Activated CD8-positive, alpha-beta memory T cell treated with anti-CD3 and anti-CD28 coated beads, Interleukin-2, amount 10 ng/mL, durations not matched to agents 7 days and 5 days (primary cell): Measurements from ENCODE around the gene RBM47. TPM values are rescaled to one million over a fixed set of nuclear protein-coding genes. Genes with fewer than 3 reads are reported as not detected.

ENCODE experiments used
- ATAC-seq: fragments of 150-1000 bp; cut with Tn5 transposase; one replicate; pipeline ENCODE4 v1.10.0; 2021; ENCODE audit warnings: moderate library complexity
- CTCF ChIA-PET: fragments of 350-600 bp; sonication (Branson Sonifier 250); formaldehyde crosslinking; loops from one replicate; lab custom pipeline; 2021; ENCODE audit warnings: antibody characterized with exemption; lab: Charles Lee
- DNase-seq: peaks from one replicate; pipeline ENCODE4 v3.0.0-alpha.2; 2020
- H3K27ac Mint-ChIP-seq: one replicate; pipeline ENCODE4 v1.8.0; 2021; ENCODE audit warnings: mild to moderate bottlenecking, mixed read lengths
- H3K27me3 Mint-ChIP-seq: one replicate; pipeline ENCODE4 v1.8.0; 2021; ENCODE audit warnings: mixed read lengths
- H3K36me3 Mint-ChIP-seq: one replicate; pipeline ENCODE4 v1.8.0; 2021; ENCODE audit warnings: mild to moderate bottlenecking, mixed read lengths
- H3K4me1 Mint-ChIP-seq: one replicate; pipeline ENCODE4 v1.8.0; 2021; ENCODE audit warnings: mixed read lengths
- H3K4me3 Mint-ChIP-seq: one replicate; pipeline ENCODE4 v1.8.0; 2021; ENCODE audit warnings: mild to moderate bottlenecking, moderate library complexity, mixed read lengths
- H3K9me3 Mint-ChIP-seq: one replicate; pipeline ENCODE4 v1.8.0; 2022; ENCODE audit warnings: low read depth, mixed read lengths
- total RNA-seq, 2 experiments: library from RNA; stranded (reverse); gene quantifications; one replicate each; pipeline ENCODE4 v1.2.3, GENCODE V29; 2021

RBM47 gene
- total RNA-seq, 2 experiments from 2014 or later, result 2.2 to 2.3 TPM

DNA sequence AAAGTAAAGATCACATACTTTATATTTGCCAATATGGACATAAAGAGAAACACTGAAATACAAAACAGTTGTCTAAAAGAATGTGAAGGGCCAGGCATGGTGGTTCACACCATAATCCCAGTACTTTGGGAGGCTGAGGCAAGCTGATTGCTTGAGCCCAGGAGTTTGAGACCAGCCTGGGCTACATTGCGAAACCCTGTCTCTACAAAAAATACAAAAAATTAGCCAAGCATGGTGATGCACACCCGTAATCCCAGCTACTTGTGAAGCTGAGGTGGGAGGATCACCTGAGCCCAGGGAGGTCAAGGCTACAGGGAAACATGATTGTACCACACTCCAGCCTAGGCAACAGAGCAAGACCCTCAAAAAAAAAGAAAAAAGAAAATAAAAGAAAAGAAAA is 11.8 kb downstream of the RBM47 start:
- CTCF ChIA-PET, result no interaction called here
- no peak overlapping the region for H3K4me3 Mint-ChIP-seq
- no peak overlapping the region for H3K27ac Mint-ChIP-seq
- DNase-seq (no peak), ATAC-seq (no peak)
- peaks cover 29% of the 10 kb centered on the region for H3K4me1 Mint-ChIP-seq
- no peaks in the 10 kb centered on the region for H3K9me3 Mint-ChIP-seq
- peaks cover 8% of the 10 kb centered on the region for H3K36me3 Mint-ChIP-seq
- peaks cover 8% of the 10 kb centered on the region for H3K27me3 Mint-ChIP-seq

DNA sequence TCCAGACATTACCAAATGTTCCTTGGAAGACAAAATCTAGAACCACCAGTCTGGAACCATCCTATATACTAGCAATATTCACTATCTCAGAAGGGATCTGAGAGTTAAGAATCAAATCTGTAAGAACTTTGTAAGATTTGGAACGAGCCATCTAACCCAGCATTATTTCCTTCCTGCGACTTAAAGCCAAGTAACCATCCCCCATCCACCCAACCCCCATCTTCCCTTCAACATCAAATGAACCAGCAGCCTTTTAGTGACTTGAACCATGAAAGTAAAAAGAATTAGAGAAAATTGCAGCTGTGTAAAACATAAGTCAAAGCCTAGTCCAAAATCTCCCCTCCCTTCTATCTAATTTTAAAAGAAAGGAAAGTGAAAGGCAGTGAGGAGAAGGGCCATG is 15.6 kb downstream of the RBM47 start:
- no peak overlapping the region for H3K4me3 Mint-ChIP-seq
- ATAC-seq (no peak), DNase-seq (no peak)
- peaks cover 10% of the 10 kb centered on the region for H3K27me3 Mint-ChIP-seq
- H3K27ac Mint-ChIP-seq, result no peak overlapping the region
- H3K9me3 Mint-ChIP-seq, result no peaks in the 10 kb centered on the region
- H3K36me3 Mint-ChIP-seq, result peaks cover 3% of the 10 kb centered on the region
- H3K4me1 Mint-ChIP-seq, result peaks cover 11% of the 10 kb centered on the region
- CTCF ChIA-PET, result no interaction called here

DNA sequence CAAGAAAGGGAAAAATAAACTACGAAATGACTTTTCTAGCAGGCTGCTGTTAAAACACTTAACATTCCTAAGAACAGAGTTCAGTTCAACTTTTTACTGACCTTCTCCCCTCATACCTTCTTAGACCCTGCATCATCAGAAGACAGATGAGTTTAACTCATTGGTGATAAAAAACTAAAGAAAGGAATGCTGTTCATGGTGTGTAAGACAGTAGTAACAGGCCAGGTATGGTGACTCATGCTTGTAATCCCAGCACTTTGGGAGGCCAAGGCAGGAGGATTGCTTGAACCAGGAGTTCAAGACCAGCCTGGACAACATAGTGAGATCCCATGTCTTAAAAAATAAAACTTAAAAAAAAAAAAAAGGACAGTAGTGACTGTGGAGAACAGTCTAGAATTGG is 16.2 kb downstream of the RBM47 start:
- Mint-ChIP-seq H3K9me3 (no peaks in the 10 kb centered on the region), H3K27ac (no peak overlapping the region), H3K4me3 (no peak overlapping the region), H3K36me3 (peaks cover 3% of the 10 kb centered on the region), H3K27me3 (peaks cover 10% of the 10 kb centered on the region), H3K4me1 (peaks cover 11% of the 10 kb centered on the region)
- DNase-seq, result no peak
- no peak for ATAC-seq
- CTCF ChIA-PET, result interaction anchor here (0.6 kb wide), 1 partner anchor 295 kb away, joined by 3 read pairs; no protein-coding TSS in a partner anchor

DNA sequence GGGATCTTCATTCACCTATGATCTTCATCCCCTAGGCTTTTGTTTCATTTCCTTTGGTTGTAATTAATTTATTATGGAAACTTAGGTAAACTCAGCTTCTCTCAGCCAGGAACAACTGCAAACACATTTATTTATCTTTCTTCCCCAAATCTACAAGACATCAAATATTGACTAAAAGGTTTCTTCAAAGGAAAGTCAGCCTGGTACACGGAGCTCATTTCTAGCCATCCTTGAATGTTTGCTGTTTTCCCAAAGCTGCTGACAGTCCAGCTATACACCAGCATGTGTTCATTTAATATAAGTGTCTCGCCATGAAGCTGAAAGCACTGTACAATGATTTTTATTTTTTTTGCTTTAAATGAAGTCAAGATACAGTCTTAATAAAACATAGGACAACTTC is 16.8 kb downstream of the RBM47 start:
- CTCF ChIA-PET, result interaction anchor here (0.6 to 1.6 kb wide), 3 partner anchors 17 to 295 kb away, joined by 3 read pairs; partner anchors contain the start of gene RBM47
- no peak for DNase-seq
- no peak for ATAC-seq
- H3K9me3 Mint-ChIP-seq, result no peaks in the 10 kb centered on the region
- peaks cover 10% of the 10 kb centered on the region for H3K27me3 Mint-ChIP-seq
- H3K36me3 Mint-ChIP-seq, result peaks cover 3% of the 10 kb centered on the region
- H3K4me3 Mint-ChIP-seq, result no peak overlapping the region
- peaks cover 11% of the 10 kb centered on the region for H3K4me1 Mint-ChIP-seq
- no peak overlapping the region for H3K27ac Mint-ChIP-seq

DNA sequence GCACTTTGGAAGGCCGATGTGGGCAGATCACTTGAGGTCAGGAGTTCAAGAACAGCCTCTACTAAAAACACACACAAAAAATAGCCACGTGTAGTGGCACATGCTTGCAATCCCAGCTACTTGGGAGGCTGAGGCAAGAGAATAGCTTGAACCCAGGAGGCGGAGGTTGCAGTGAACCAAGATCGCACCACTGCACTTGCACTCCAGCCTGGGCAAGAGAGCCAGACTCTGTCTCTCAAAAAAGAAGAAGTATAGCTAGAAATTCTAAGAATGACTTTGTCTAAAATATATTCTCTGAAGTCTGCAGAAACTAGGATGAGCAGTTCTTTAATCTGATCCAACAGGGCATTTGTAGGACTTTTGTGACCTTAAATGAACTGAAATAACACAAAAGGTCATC is 17.4 kb downstream of the RBM47 start:
- no peak overlapping the region for H3K27ac Mint-ChIP-seq
- CTCF ChIA-PET, result interaction anchor here (0.8 to 1.6 kb wide), 2 partner anchors 17 to 20 kb away, joined by 3 read pairs; partner anchors contain the start of gene RBM47
- H3K27me3 Mint-ChIP-seq, result peaks cover 10% of the 10 kb centered on the region
- H3K9me3 Mint-ChIP-seq, result no peaks in the 10 kb centered on the region
- ATAC-seq, result no peak
- no peak overlapping the region for H3K4me3 Mint-ChIP-seq
- DNase-seq, result no peak
- H3K36me3 Mint-ChIP-seq, result peaks cover 3% of the 10 kb centered on the region
- H3K4me1 Mint-ChIP-seq, result peaks cover 11% of the 10 kb centered on the region

DNA sequence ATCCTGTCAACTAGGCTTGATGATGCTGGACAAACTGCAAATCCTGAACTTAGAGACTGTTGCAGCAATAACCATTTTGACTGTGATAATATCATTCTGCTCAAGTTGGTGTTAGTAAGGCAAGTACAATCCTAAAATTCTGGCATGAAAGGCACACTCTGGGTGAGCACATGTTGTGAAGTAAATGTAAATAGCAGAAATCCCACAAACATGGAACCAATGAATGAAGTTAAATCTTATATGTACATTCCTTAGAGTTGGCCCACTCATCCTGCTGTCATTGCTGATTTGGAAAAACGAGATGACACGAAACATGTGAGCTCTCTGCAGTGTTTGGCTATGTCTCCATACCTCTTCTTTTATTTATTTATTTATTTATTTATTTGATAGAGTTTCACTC is 21.0 kb downstream of the RBM47 start:
- no peaks in the 10 kb centered on the region for H3K36me3 Mint-ChIP-seq
- H3K4me1 Mint-ChIP-seq, result no peaks in the 10 kb centered on the region
- H3K27ac Mint-ChIP-seq, result no peak overlapping the region
- no peak overlapping the region for H3K4me3 Mint-ChIP-seq
- no peaks in the 10 kb centered on the region for H3K9me3 Mint-ChIP-seq
- DNase-seq (no peak), ATAC-seq (no peak)
- CTCF ChIA-PET, result interaction anchor here (0.6 kb wide), 1 partner anchor 28 kb away, joined by 3 read pairs; no protein-coding TSS in a partner anchor
- peaks cover 16% of the 10 kb centered on the region for H3K27me3 Mint-ChIP-seq

DNA sequence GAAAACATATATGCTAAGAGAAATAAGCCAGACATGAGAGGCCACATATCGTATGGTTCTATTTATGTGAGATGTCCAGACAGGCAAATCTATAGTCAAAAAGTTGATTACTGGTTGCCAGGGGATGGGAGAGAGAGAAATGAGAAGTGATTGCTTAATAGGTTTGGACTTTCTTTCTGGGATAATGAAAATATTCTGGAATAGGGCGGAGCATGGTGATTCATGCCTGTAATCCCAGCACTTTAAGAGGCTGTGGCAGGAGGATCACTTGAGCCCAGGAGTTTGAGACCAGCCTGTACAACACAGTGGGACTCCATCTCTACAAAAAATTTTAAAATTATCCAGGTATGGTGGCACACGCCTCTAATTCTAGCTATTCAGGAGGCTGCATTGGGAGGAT is 22.4 kb downstream of the RBM47 start:
- Mint-ChIP-seq H3K27me3 (peaks cover 11% of the 10 kb centered on the region), H3K36me3 (no peaks in the 10 kb centered on the region)
- ATAC-seq, result no peak

DNA sequence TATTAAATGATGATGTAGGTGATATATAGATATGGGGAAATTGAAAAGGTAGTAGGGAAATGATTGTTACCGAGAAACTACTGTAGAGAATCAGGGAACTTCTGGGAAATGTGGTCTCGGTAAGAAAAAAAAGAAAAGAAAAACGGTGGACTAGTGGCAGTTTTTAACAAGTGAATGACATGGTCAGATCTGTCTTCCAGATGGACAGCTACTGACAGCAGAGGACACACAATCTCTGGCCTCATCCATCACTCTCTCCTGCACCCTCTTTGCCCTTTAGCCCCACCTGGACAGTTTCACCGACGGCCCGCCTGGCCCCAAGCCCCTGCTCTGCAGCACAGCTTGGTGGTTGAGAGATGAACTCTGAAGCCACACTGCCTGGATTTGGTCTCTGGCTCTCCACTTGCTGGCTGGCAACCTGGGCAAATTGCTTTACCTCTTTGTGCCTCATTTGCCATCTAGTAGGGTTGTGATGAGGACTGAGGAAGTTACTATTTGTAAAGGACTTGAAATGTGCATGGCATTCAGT is 23.4 kb downstream of the RBM47 start:
- Mint-ChIP-seq H3K27ac (no peak overlapping the region), H3K36me3 (no peaks in the 10 kb centered on the region), H3K9me3 (no peaks in the 10 kb centered on the region), H3K4me1 (no peaks in the 10 kb centered on the region), H3K27me3 (peaks cover 7% of the 10 kb centered on the region), H3K4me3 (no peak overlapping the region)
- no peak for ATAC-seq
- CTCF ChIA-PET, result no interaction called here
- DNase-seq, result no peak

More for the DNA sequence above, 22.4 kb downstream of the RBM47 start:
- DNase-seq, result no peak
- CTCF ChIA-PET, result no interaction called here
- H3K4me3 Mint-ChIP-seq, result no peak overlapping the region
- H3K9me3 Mint-ChIP-seq, result no peaks in the 10 kb centered on the region
- H3K4me1 Mint-ChIP-seq, result no peaks in the 10 kb centered on the region
- no peak overlapping the region for H3K27ac Mint-ChIP-seq

DNA sequence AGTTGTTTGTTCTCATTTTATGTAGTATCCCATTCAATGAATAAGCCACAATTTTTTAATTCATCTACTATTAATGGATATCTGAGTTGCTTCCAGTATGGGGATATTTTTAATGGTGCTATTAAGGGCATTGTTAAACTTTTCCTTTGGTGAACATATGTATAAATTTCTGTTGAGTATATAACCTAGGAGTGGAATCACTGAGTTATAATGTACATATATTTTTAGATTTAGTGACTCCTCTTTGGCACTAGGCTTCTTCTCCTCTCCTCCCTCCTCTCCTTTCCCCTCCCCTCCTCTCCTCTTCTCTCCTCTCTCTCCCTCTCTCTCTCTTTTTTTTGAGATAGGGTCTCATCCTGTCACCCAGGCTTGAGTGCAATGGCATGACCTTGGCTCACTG is 26.4 kb downstream of the RBM47 start:
- H3K36me3 Mint-ChIP-seq, result no peaks in the 10 kb centered on the region
- ATAC-seq (no peak), DNase-seq (no peak)
- H3K27me3 Mint-ChIP-seq, result peaks cover 7% of the 10 kb centered on the region
- no peaks in the 10 kb centered on the region for H3K4me1 Mint-ChIP-seq
- CTCF ChIA-PET, result no interaction called here
- no peaks in the 10 kb centered on the region for H3K9me3 Mint-ChIP-seq
- H3K4me3 Mint-ChIP-seq, result no peak overlapping the region
- H3K27ac Mint-ChIP-seq, result no peak overlapping the region

DNA sequence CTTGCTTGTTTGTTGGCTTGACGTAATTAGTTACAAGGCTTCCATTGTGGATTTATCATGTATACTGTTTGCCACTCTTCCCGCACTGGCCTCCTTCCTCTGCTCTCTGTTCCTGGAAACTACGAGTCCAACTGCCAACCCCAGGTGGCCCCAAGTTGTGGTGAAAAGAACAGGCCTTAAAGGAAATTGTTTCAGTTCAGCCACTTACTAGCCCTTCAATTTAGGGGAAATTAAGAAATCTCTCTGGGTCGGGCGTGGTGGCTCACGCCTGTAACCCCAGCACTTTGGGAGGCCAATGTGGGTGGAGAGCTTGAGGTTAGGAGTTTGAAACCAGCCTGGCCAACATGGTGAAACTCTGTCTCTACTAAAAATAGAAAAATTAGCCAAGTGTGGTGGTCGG is 28.0 kb downstream of the RBM47 start:
- H3K4me3 Mint-ChIP-seq, result no peak overlapping the region
- CTCF ChIA-PET, result no interaction called here
- H3K27ac Mint-ChIP-seq, result no peak overlapping the region
- H3K9me3 Mint-ChIP-seq, result no peaks in the 10 kb centered on the region
- DNase-seq (no peak), ATAC-seq (no peak)
- H3K36me3 Mint-ChIP-seq, result no peaks in the 10 kb centered on the region
- no peaks in the 10 kb centered on the region for H3K4me1 Mint-ChIP-seq
- H3K27me3 Mint-ChIP-seq, result peaks cover 6% of the 10 kb centered on the region

DNA sequence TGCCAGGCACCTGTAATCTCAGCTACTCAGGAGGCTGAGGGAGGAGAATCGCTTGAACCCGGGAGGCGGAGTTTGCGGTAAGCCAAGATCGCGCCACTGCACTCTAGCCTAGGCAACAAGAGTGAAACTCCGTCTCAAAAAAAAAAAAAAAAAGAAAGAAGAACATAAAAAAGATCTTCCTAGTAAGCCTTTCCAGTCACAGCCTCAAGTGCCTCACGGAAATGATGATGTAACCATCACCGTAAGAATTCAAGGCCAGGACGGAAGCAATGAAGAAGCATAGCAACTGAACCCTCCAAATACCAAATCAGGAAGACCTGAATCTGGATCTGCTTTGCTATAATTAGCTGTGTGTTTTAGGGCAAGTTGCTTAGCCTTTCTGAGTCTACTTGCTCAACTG is 28.8 kb downstream of the RBM47 start:
- H3K4me3 Mint-ChIP-seq, result no peak overlapping the region
- no peaks in the 10 kb centered on the region for H3K36me3 Mint-ChIP-seq
- no peaks in the 10 kb centered on the region for H3K9me3 Mint-ChIP-seq
- H3K27me3 Mint-ChIP-seq, result peaks cover 2% of the 10 kb centered on the region
- H3K4me1 Mint-ChIP-seq, result no peaks in the 10 kb centered on the region
- DNase-seq (no peak), ATAC-seq (no peak)
- CTCF ChIA-PET, result no interaction called here
- no peak overlapping the region for H3K27ac Mint-ChIP-seq

DNA sequence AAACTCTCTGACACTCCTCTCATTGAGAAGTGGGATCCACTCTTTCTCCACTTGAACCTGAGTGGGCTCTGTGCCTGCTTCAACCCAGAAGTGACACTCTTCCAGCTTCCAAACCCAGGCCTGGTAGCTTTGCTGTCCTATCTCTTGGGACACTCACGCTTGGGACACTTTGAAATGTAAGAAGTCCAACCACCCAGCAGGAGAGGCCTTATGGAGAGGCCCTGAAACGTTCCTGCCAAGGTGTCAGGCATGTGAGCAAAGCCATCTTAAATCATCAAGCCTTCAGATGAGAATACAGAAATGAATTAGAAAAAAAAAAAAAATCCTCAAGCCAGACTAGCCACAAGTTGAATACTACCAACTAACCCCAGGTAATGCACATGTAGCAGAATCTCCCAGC is 30.2 kb downstream of the RBM47 start:
- Mint-ChIP-seq H3K4me1 (no peaks in the 10 kb centered on the region), H3K4me3 (no peak overlapping the region), H3K27me3 (peaks cover 2% of the 10 kb centered on the region), H3K9me3 (no peaks in the 10 kb centered on the region), H3K36me3 (no peaks in the 10 kb centered on the region), H3K27ac (no peak overlapping the region)
- DNase-seq (no peak), ATAC-seq (no peak)
- CTCF ChIA-PET, result interaction anchor here (0.6 kb wide), 1 partner anchor 123 kb away, joined by 3 read pairs; no protein-coding TSS in a partner anchor

DNA sequence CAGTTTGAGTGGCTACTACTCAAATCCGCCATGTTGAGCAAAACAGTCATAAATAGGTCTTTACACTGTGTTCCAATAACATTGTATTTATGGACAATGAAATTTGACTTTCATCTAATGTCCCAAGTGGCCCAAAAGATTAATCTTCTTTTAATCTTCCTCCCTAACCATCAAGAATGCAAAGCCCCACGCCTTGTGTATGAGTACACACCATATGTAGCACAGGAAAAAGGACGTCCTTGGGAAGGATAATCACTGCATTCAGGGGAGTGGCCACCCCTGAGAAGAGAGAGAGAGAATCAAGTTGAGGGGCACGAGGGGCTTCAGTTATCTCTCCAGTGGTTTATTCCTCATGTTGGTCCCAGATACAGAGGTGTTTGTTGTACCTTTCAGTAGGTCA is 33.1 kb downstream of the RBM47 start:
- DNase-seq (no peak), ATAC-seq (no peak)
- H3K4me1 Mint-ChIP-seq, result no peaks in the 10 kb centered on the region
- no peak overlapping the region for H3K4me3 Mint-ChIP-seq
- CTCF ChIA-PET, result no interaction called here
- no peaks in the 10 kb centered on the region for H3K9me3 Mint-ChIP-seq
- no peak overlapping the region for H3K27ac Mint-ChIP-seq
- no peaks in the 10 kb centered on the region for H3K27me3 Mint-ChIP-seq
- no peaks in the 10 kb centered on the region for H3K36me3 Mint-ChIP-seq

DNA sequence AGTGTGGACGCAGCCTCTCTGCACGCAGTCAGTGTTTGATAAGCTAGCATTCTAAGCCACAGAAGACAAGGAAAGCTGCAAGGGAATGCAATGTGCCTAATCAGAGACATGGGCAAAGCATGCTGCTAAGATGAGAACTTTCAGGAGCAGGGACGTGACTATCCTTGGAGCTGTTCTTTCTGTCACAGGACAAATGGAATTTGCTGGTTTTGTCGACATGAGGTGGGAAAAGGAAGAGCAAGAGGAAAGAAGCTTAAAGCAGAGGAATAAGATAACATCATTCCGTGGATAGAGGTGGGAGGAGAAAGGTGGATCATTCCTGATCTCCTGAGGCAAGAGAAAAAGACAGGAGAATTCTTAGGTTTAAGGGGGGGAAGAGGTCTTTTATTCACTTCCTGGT is 33.7 kb downstream of the RBM47 start:
- no peaks in the 10 kb centered on the region for H3K27me3 Mint-ChIP-seq
- no peak for DNase-seq
- CTCF ChIA-PET, result no interaction called here

More for the DNA sequence above, 33.7 kb downstream of the RBM47 start:
- no peak for ATAC-seq
- Mint-ChIP-seq H3K27ac (no peak overlapping the region), H3K4me3 (no peak overlapping the region), H3K36me3 (no peaks in the 10 kb centered on the region), H3K9me3 (no peaks in the 10 kb centered on the region), H3K4me1 (no peaks in the 10 kb centered on the region)
